Activated CD4-positive, alpha-beta memory T cell treated with anti-CD3 and anti-CD28 coated beads for 36 hours (primary cell): Measurements from ENCODE around the gene KATNB1. TPM values are rescaled to one million over a fixed set of nuclear protein-coding genes. Genes with fewer than 3 reads are reported as not detected.

ENCODE experiments used
- CTCF ChIA-PET: fragments of 350-600 bp; sonication (Branson Sonifier 250); formaldehyde crosslinking; loops from one replicate; lab custom pipeline; 2021; ENCODE audit warnings: antibody characterized with exemption, inconsistent platforms; lab: Charles Lee
- POLR2A ChIA-PET: fragments of 350-600 bp; sonication (Branson Sonifier 250); formaldehyde crosslinking; loops from one replicate; lab custom pipeline; 2021; ENCODE audit warnings: antibody characterized with exemption; lab: Charles Lee
- DNase-seq: peaks from one replicate; pipeline ENCODE4 v3.0.0-alpha.2; 2020
- H3K27ac Mint-ChIP-seq: one replicate; pipeline ENCODE4 v1.8.0; 2021; ENCODE audit warnings: mixed read lengths
- H3K27me3 Mint-ChIP-seq: one replicate; pipeline ENCODE4 v1.8.0; 2021; ENCODE audit warnings: mixed read lengths
- H3K36me3 Mint-ChIP-seq: one replicate; pipeline ENCODE4 v1.8.0; 2021; ENCODE audit warnings: mixed read lengths
- H3K4me1 Mint-ChIP-seq: one replicate; pipeline ENCODE4 v1.8.0; 2021; ENCODE audit warnings: low read depth, mixed read lengths
- H3K4me3 Mint-ChIP-seq: one replicate; pipeline ENCODE4 v1.8.0; 2021; ENCODE audit warnings: mild to moderate bottlenecking, mixed read lengths
- H3K9me3 Mint-ChIP-seq: one replicate; pipeline ENCODE4 v1.8.0; 2021; ENCODE audit warnings: mixed read lengths
- intact Hi-C: fragments of 100-400 bp; cut with micrococcal nuclease; formaldehyde crosslinking; loops from one replicate; pipeline ENCODE4 v1.15.1; 2023
- microRNA-seq: library from miRNA; unstranded; fragments of <30 nt; microRNA quantifications from one replicate; pipeline ENCODE4 v1.2.0, GENCODE V29; 2022; ENCODE audit warnings: borderline number of aligned reads, borderline microRNAs expressed, borderline replicate concordance
- total RNA-seq, 2 experiments: library from RNA; stranded (reverse); gene quantifications; one replicate each; pipeline ENCODE4 v1.2.3, GENCODE V29; 2021

KATNB1 gene
- total RNA-seq, 2 experiments from 2014 or later: 30.6 to 31.6 TPM

DNA sequence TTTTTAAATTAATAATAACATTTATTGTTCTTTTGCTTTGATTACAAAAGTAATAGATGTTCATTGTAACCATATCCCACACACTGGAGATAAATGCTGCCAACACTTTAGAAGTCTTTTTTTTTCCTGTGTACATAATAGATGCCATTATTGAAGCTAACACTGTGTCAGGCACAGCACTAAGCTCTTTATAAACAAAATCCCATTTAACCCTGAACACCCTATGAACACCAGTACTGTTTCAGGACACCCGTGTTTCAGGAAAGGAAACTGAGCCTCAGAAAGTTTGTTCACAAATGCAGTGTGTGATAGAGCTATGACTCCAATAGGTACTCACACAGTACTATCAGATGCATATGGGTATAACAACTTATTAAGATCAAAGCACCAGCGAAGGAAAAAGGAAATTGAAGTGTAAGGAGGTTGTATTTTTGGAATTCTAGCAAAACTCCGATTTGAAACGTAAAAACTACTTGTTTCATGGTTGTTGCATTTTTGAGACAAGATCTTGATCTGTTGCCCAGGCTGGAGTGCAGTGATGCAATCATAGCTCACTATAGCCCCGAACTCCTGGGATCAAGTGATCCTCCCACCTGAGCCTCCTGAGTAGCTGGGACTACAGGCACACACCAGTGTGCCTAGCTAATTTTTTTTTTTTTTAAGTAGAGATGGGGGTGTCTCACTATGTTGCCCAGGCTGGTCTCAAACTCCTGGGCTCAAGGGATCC, 68.7 kb downstream of the KATNB1 start:
- Mint-ChIP-seq H3K9me3 (no peaks in the 10 kb centered on the region), H3K4me1 (peaks cover 25% of the 10 kb centered on the region), H3K4me3 (no peak overlapping the region), H3K27ac (no peak overlapping the region), H3K36me3 (no peaks in the 10 kb centered on the region), H3K27me3 (peaks cover 25% of the 10 kb centered on the region)
- intact Hi-C loops: no loop called here
- DNase-seq: no peak
- POLR2A ChIA-PET: no interaction called here
- CTCF ChIA-PET: interaction anchor here (0.9 kb wide), 1 partner anchor 197 kb away, joined by 3 read pairs; the partner anchor contains the start of gene USB1

DNA sequence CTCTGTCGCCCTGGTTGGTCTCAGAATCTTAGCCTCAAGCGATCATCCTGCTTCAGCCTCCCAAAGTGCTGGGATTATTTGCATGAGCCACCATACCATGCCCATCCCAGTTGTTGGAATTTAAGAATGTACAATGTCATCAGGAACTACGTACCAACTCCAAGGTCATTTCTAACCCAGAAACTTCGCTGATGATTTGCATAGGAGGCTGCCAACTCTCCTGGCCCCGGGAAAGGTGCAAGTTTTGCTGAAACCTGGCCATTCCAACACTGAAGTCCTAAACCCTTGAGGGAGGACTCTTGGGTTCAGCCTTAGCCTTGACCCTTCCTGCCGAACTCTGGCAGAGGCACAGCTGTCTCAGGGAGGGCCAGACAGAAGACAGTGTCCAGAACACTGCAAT, 69.6 kb downstream of the KATNB1 start:
- POLR2A ChIA-PET: no interaction called here
- Mint-ChIP-seq H3K4me1 (peaks cover 28% of the 10 kb centered on the region), H3K4me3 (no peak overlapping the region), H3K27ac (no peak overlapping the region), H3K36me3 (no peaks in the 10 kb centered on the region), H3K9me3 (no peaks in the 10 kb centered on the region), H3K27me3 (peaks cover 24% of the 10 kb centered on the region)
- intact Hi-C loops: loop anchor here (5.0 kb wide), 1 partner anchor 322 kb away; the partner anchor contains the start of gene CFAP20
- DNase-seq: no peak
- CTCF ChIA-PET: no interaction called here

Small RNAs within 50 kb of the gene (microRNA-seq; reads per million reads assigned to microRNA genes)
- not detected for gene MIR6772

Other genes starting within 250 kb of the KATNB1 start
- 1 to 10 TPM; 5.5 to 7.1 TPM for gene DOK4, start 249.3 kb upstream of the KATNB1 start, total RNA-seq
- 1 to 10 TPM; 7.0 to 7.9 TPM for gene CCDC102A, start 199.2 kb upstream of the KATNB1 start, total RNA-seq
- gene ADGRG5, start 193.1 kb upstream of the KATNB1 start, total RNA-seq: 1 to 10 TPM; 6.7 to 6.9 TPM
- 1 to 10 TPM; 4.7 to 6.0 TPM for gene ADGRG1, start 107.1 kb upstream of the KATNB1 start, total RNA-seq
- gene ADGRG3, start 67.5 kb upstream of the KATNB1 start, total RNA-seq: not detected
- gene DRC7, start 41.0 kb upstream of the KATNB1 start, total RNA-seq: not detected
- gene KIFC3, start 66.7 kb downstream of the KATNB1 start, total RNA-seq: 1 to 10 TPM in 1 of 2 experiments, under 1 TPM in 1; 0.83 to 1.3 TPM
- gene CNGB1, start 235.4 kb downstream of the KATNB1 start, total RNA-seq: not detected